GM12878 (cell line): ENCODE results near the gene MT1H. TPM values are rescaled to one million over a fixed set of nuclear protein-coding genes. Genes with fewer than 3 reads are reported as not detected.

Source experiments
- ATAC-seq: fragments of 200-7000 bp; cut with Tn5 transposase; 3 replicates; pipeline ENCODE4 v1.9.1; 2020; ENCODE audit warnings: mild to moderate bottlenecking, moderate library complexity
- BruUV-seq: library from RNA; stranded (reverse); fragments of 400-500 nt; replicated peaks from 2 replicates; lab custom pipeline; 2021; lab: Mats Ljungman, UMichigan
- CTCF ChIA-PET: fragments of 300-600 bp; sonication (Branson Sonifier 250); formaldehyde crosslinking; extraction: SDS; loops from one replicate; lab custom pipeline; 2021; ENCODE audit warnings: inconsistent platforms; lab: Yijun Ruan, JAX
- POLR2A ChIA-PET: fragments of 350-600 bp; formaldehyde crosslinking; extraction: SDS; loops from one replicate; lab custom pipeline; 2021; ENCODE audit warnings: inconsistent platforms; lab: Charles Lee
- RAD21 ChIA-PET: fragments of 300-600 bp; sonication (Branson Sonifier 250); formaldehyde crosslinking; loops from one replicate; lab custom pipeline; 2023; ENCODE audit warnings: antibody characterized with exemption; ENCODE audit not compliant: unreplicated experiment; lab: Charles Lee
- SMC1A ChIA-PET: fragments of 300-600 bp; sonication (Branson Sonifier 250); formaldehyde crosslinking; loops from one replicate; lab custom pipeline; 2023; ENCODE audit not compliant: unreplicated experiment, uncharacterized antibody; lab: Charles Lee
- DNase-seq: peaks from one replicate; pipeline ENCODE4 v3.0.0-alpha.2; 2011; ENCODE audit warnings: low read depth, low spot score
- FAIRE-seq: peaks from 3 replicates; lab custom pipeline; 2011; peaks lifted over from hg19 to GRCh38; lab: Jason Lieb, UNC
- H2AFZ ChIP-seq: 2 replicates; pipeline ENCODE4 v1.6.0; 2011; ENCODE audit warnings: low read depth, low read length, control low read depth; ENCODE audit not compliant: control insufficient read depth
- H3K27ac ChIP-seq: 2 replicates; pipeline ENCODE4 v1.5.1; 2011; ENCODE audit warnings: control low read depth; ENCODE audit not compliant: control insufficient read depth, insufficient read depth
- H3K27me3 ChIP-seq, 2 experiments: replicated peaks in 1 of 2; 2 replicates each; pipeline versions ENCODE4 v1.6.0 to v1.6.1; 2011; ENCODE audit warnings: low read length in 1 of 2; ENCODE audit not compliant: control insufficient read depth in 2 of 2, insufficient read depth in 2 of 2
- H3K36me3 ChIP-seq, 2 experiments: 2 replicates each; pipeline ENCODE4 v1.5.1; 2011; ENCODE audit warnings: low read length in 1 of 2; ENCODE audit not compliant: control insufficient read depth in 2 of 2, insufficient read depth in 2 of 2
- H3K4me1 ChIP-seq: 2 replicates; pipeline ENCODE4 v1.6.1; 2011; ENCODE audit warnings: mild to moderate bottlenecking, low read length, moderate library complexity, mixed read lengths; ENCODE audit not compliant: control insufficient read depth, insufficient read depth
- H3K4me2 ChIP-seq: 2 replicates; pipeline ENCODE4 v1.6.0; 2011; ENCODE audit warnings: control low read depth; ENCODE audit not compliant: control insufficient read depth, insufficient read depth
- H3K4me3 ChIP-seq: fragments of 200-600 bp; sonication (generic); 2 replicates; pipeline ENCODE4 v1.5.1; 2016
- H3K79me2 ChIP-seq: 2 replicates; pipeline ENCODE4 v1.6.0; 2011; ENCODE audit warnings: low read length; ENCODE audit not compliant: control insufficient read depth, insufficient read depth
- H3K9ac ChIP-seq: 2 replicates; pipeline ENCODE4 v1.8.0; 2011; ENCODE audit warnings: low read length, control low read depth, mixed read lengths; ENCODE audit not compliant: control insufficient read depth, insufficient read depth
- H3K9me3 ChIP-seq: replicated peaks from 3 replicates; pipeline ENCODE4 v1.5.1; 2011; ENCODE audit warnings: mild to moderate bottlenecking, low read length; ENCODE audit not compliant: control insufficient read depth, insufficient read depth
- H4K20me1 ChIP-seq: 2 replicates; pipeline ENCODE4 v1.6.0; 2011; ENCODE audit not compliant: control insufficient read depth, insufficient read depth
- GABPA ChIP-seq: IDR thresholded peaks from 2 replicates; pipeline ENCODE4 v1.6.1; 2014; ENCODE audit warnings: antibody characterized with exemption, low read depth, mild to moderate bottlenecking, inconsistent platforms
- JUND ChIP-seq: IDR thresholded peaks from 2 replicates; pipeline ENCODE4 v1.6.1; 2012; ENCODE audit warnings: low read depth, mild to moderate bottlenecking, low read length, improper control_type of control experiment, moderate library complexity
- WGBS: methylation state at CpG from one replicate; pipeline ENCODE4 v1.1.6; 2016; ENCODE audit warnings: low lambda C conversion rate; ENCODE audit not compliant: insufficient replicate concordance, insufficient coverage; ENCODE audit errors: missing lambda C conversion rate; 5-methylcytosine and 5-hydroxymethylcytosine counted together
- in situ Hi-C: fragments of 300-500 bp; cut with MboI; formaldehyde crosslinking; loops from 9 replicates; pipeline ENCODE4 v1.14.3; 2018; ENCODE audit warnings: mixed read lengths
- intact Hi-C: fragments of 100-400 bp; cut with micrococcal nuclease; formaldehyde crosslinking; loops from one replicate; pipeline ENCODE4 v1.14.2; 2022; ENCODE audit not compliant: unreplicated experiment
- polyA plus RNA-seq, 11 experiments: library from polyadenylated mRNA; depleted of rRNA in 4 of 11; unstranded in 6 of 11; stranded (reverse) in 5 of 11; fragments of >200 nt; fragmentation: Nextera tagmentation in 4 of 11; fragmentation: Illumina TruSeq in 1 of 11; extraction: Ambion mirVana in 4 of 11; extraction: Trizol in 1 of 11; gene quantifications; 1 replicate in 1 of 11; 2 replicates in 10 of 11; pipeline versions ENCODE4 v1.2.1 to v1.2.3, GENCODE V29; 2011 to 2016; ENCODE audit warnings: inconsistent platforms in 2 of 11, missing spikeins in 2 of 11, low read depth in 1 of 11
- total RNA-seq, 4 experiments: library from RNA; depleted of rRNA in 3 of 4; stranded (reverse); fragments of >200 nt in 3 of 4; fragmentation: Illumina TruSeq in 1 of 4; extraction: Trizol in 1 of 4; gene quantifications; 2 replicates each; pipeline versions ENCODE4 v1.2.1 to v1.2.3, GENCODE V29; 2013 to 2021

The MT1H gene
- total and polyA plus RNA-seq, 10 of the 15 experiments (the other 5 are each of a cell fraction or from before 2014, with no cell fraction given), result 0.40 to 6.0 (median 1.1) TPM; not detected in 2

DNA sequence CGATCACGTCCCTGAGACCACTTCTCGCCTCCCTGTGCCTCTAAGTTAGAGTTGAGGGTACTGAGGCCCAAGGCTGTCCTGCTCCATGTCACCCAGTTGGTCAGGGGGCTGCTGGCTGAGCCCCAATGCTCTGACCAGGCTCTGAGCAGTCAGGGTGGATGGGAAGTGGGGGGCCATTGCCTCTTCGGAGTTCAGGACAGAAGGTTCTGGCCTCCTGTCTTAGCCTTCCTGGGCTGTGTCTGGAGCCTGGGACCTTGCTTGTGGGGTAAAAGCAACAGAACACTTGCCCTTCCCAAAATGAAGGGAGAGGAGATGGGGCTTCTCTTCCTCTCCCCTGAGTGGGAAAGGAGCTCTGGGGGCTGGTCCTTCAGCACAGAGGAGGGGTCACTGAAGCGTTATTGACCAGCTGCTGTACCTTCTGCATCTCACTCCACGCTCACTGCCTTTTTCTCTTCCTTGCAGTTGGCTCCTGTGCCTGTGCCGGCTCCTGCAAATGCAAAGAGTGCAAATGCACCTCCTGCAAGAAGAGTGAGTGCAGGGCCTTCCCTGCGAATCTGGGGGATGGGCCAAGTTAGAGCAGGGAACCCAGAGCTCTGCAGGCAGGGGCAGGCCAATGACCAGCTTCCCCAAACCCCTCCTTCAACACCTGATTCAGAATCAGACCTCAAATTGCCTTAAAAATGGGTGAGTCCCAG lies 13.2 kb downstream of the MT1H start:
- DNase-seq, result no peak
- Histone ChIP-seq H3K4me1 (peaks cover 12% of the 10 kb centered on the region), H3K27me3 (no peaks in the 10 kb centered on the region; a peak in 1 of 4 replicates), H4K20me1 (no peaks in the 10 kb centered on the region), H3K36me3 (no peaks in the 10 kb centered on the region), H3K79me2 (no peaks in the 10 kb centered on the region), H3K4me3 (peak overlapping the region; percentile 76), H3K9me3 (no peaks in the 10 kb centered on the region), H2AFZ (peak overlapping the region; percentile 97), H3K9ac (peak overlapping the region; percentile 84), H3K27ac (peak overlapping the region; percentile 39; the same call in 1 of the 2 replicates), H3K4me2 (peak overlapping the region; percentile 100)
- TF ChIP-seq GABPA (no peak), JUND (no peak)
- no peak for FAIRE-seq
- in situ Hi-C loops, result loop anchor here (25.0 kb wide), 1 partner anchor 746 kb away; no protein-coding TSS in a partner anchor
- ChIA-PET RAD21 (interaction anchor here (1.0 to 1.7 kb wide), 4 partner anchors 9 to 71 kb away, joined by 3 to 6 read pairs (median 3); no protein-coding TSS in a partner anchor), CTCF (interaction anchor here (1.0 to 2.5 kb wide), 3 partner anchors 19 to 326 kb away, joined by 3 to 13 read pairs (median 3); no protein-coding TSS in a partner anchor), SMC1A (interaction anchor here (0.8 to 1.5 kb wide), 4 partner anchors 9 to 106 kb away, joined by 3 to 11 read pairs (median 3); no protein-coding TSS in a partner anchor), POLR2A (interaction anchor here (0.6 to 0.7 kb wide), 2 partner anchors 73 to 216 kb away, joined by 3 read pairs; no protein-coding TSS in a partner anchor)
- ATAC-seq, result peak; percentile 34
- intact Hi-C loops, result loop anchor here (1.0 kb wide), 1 partner anchor 74 kb away; no protein-coding TSS in a partner anchor
- WGBS, result 24% methylated on average over 8 of the region's 8 CpGs
- TSS peak; percentile 88 for BruUV-seq
